GM18858 (cell line): Measurements from ENCODE around the gene MYL5.
"Not testable (repeated sequence)": the region's sequence is repeated elsewhere in the genome, so short reads cannot be mapped to it uniquely, and the experiment has no call there.

Experiments
- ATAC-seq: cut with Tn5 transposase; IDR thresholded peaks from one replicate; pipeline ENCODE4 v1.9.1; 2021; ENCODE audit not compliant: unreplicated experiment

MYL5 gene

DNA sequence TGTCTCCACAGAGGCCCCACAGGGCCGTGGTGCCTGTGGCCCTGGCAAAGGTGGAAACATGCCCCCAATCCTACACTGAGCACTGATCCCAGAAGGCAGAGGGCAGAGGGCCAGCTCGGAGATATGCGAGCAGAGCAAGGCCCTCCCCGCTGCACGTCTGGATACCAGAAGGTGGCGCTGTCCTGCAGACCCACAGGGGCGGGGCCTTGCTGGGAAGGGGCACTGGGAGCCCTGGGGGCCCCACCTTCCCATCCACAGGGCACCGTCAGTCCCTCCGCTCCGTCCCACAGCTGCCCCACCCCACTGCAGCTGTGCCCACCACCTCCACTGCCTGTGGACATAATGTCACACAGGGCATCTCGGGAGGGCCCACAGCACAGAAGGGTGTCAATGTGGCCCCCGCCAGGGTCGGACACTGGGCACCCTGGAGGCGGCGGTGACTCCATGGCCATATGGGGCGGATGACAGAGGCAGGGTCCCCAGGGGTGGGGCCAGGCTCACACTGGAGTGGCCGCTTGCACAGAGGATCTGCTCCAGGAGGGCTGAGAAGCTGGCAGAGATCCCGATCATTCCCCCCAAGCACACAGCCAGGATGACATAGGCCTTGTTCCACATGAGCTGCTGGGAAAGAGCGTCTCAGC is 9.8 kb downstream of the MYL5 start:
- no peak for ATAC-seq

DNA sequence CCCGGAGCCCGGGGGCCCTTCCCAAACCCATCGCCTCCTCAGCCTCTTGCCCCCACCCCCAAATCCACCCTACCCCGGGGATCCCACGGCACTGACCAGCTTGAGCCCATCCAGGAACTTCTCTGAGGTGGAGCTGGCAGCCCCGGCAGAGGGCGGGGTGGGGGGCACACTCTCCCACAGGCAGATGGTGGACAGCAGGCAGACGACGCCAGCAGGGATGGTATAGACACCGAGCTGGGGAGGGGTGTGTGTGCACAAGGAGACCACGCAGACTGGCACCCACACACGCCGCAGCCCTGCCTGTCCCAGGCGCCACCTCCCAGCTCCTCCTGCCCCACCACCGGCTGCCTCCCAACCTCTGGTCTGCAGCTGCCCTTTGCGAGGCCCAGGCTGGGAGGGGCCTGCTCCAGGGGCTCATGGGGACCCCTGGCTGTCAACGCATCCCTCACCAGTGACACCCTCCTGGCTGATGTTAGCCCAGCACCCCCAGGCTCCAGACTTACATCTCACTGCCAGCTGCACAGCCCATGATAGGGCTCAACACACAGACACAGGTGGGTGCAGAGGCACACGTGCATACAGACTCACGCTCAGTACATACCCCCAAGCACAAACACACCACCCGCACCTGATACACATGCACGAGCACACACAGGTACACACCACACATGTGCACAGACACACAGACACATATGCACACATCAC is 10.4 kb downstream of the MYL5 start:
- no peak for ATAC-seq

DNA sequence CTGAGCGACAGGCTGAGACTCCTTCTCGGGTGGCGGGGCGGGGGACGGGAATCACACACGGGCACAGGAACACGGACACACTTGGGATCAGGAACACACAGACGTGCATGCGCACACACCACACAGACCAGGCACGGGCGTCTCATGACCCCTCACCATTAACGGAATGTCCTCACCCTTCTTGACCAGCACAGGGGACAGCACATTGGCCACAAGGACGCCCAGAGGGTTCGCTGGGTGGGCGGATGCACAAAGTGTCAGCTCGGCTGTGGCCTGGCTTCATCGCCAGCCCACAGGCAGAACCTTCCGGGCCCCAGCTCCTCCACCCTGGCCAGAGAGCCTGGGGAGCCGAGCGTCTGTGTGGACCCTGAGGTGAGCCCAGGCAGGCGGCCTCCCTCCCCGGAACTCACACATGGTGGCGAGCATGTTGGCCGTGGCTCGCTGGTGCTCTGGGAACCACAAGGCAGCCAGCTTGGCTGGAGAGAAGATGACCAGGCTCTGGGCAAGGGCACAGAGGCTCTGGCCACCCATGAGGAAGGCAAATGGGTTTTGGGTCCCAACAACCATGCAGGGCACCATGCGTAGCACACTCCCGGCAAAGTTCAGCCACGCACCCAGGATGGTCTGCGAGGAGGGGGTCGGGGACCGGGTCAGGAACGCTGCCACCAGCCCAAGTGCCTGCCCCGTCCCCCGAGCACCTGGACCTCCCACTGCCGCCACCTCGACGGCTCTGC is 11.5 kb downstream of the MYL5 start:
- ATAC-seq: no peak

DNA sequence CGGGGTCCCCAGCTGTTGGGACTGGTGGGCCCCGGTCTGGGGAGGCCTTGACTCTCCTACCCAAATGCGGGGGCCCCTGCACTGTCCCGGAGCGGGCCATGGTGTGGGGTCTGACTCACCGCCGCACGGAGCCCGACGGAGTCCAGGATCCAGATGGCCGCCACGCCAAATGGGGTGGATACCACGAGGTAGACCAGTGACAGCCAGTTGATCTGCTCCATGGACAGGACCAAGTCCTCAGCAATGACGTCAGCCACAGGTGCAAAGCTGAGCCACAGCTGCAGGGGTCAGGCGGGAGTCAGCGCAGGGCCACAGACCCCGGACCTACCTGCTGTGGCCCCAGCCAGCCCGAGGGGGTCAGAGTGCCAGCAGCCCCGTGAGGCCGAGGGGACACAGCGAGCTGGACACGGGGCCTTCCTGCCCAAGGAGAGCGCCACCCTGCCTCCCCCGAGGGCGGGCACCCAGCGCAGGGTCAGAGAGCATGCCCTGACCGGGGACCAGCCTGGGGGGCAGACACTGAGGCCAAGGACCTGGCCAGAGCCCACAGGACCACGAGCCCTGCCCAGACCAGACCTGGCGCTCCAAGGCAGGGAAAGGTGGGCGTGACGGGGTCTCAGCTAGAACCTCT is 12.2 kb downstream of the MYL5 start:
- no peak for ATAC-seq

DNA sequence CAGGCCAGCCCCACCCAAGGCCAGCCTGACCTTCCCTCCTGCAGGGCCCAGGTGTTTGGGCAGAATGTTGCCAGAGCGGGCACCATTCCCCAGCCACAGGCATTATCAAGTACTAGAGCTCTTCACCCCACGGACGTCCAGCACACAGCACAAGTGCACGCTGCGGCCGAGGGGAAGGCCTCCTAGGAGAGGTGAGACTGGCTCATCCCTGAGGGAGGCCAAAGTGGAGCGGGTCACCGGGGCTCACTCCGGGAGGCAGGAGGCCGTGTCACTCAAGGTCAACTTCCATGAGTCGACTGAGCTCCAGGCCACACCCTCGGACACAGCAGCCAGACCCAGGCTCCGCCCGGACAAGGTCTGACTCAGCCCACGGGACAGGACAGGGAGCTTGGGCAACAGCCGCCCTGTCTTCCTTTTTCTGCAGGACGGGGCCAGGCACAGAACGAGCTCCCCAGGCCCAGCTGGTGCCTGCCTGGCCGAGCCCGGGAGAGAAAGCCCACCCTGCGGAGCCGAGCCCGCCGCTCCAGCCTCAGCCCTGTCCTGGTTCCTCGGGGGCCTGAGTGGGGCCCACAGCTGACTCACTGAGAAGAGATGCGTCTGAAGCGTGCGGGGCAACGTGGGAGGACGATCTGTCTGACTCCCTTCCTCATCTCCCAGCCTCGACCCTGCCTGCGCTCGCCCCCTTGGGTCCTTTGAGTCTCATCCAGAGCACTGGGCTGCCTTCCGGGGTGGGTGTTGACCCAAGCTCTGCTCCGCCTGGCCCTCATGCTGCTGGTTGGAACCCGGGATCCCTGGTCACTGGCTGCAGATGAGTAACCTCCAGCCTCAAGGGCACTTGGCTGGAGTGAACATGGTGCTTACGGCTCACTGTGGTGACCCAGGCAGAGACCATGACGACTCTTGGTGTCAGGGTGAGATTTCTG is 13.0 kb downstream of the MYL5 start:
- ATAC-seq: no peak

DNA sequence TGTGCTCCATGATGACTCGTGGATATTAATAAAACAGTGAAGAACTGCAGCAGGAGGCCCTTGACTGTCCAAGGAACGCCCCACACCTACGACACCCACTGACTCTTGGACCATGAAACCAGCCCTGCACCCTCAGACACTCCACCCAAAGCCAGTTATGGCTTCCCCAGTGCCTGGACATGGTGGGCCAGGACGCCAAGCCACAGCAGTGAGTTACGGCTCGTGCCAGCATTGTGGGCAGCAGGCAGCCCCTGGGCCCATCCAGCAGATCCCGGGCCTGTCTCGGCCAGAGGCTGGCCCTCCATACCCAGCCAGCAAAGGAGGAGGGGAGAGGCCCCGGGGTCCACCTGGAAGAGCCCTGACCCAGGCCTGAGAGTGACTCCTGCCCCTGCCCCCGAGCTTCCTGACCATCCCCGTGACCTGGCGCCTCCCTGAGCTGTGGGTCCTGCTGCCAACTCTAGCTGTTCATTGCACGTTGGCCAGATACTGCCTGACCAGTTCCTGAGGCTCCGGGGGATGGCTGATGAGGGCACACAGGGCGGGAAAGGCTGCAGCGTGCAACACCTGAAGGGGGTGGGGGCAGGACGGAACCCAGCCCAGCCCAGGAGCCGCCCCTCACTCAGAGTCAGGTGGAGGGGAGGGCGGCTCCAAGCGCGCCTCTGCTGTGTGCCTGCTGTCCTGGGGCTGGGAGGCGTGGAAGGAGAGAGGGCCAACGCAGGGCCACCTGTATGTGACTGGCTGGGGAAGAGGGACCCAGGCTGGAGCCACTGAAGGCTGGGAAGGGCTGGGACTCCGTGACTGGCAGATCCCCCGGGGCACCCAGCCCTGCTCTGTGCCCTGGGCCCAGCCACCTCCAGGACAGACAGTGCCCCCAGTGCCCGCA is 13.9 kb downstream of the MYL5 start:
- no peak for ATAC-seq

DNA sequence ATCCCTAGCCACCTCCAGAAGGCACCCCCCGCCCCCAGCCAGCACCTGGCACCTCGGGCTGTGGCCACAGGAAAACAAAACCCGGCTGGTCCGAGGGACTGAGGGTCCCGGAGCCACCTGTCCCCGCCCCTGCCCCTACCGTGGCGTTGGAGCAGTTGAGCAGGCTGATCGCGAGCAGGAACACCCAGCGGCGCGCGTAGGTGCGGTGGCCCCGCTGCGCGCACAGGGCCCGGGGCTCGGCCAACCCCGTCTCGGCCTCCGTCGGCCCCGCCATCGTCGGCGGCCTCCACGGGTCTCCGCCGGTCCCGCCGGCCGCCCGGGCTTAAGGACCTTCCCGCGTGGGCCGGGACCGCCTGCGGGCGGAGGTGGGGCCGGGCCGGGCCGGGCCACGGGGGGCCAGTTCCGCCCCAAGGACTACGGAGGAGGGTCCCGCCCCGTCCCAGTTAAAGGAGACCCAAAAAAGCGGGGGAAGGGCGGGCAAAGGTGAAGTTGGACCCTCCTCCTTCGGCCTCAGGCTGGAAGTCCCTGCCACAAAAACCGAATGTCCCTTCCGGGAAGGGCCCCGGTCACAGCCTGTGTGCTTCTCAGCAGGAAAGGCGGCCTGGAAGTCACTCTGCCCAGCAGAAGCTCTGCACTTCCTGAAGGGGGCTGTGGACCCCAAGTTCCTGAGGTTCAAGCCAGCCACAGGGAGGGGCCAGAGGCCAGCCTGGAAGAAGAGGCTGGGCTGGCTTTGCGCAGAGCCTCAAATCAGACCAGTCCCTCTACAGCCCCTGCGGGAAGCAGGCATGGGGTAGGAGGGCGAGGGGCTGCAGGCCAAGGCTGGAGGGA is 14.7 kb downstream of the MYL5 start, which contains the start of gene SLC49A3:
SLC49A3 (minus strand) TSS at position 298 of the 828 bp plus-strand sequence; CDS start at position 274, 24 bp downstream.
- ATAC-seq: no peak

DNA sequence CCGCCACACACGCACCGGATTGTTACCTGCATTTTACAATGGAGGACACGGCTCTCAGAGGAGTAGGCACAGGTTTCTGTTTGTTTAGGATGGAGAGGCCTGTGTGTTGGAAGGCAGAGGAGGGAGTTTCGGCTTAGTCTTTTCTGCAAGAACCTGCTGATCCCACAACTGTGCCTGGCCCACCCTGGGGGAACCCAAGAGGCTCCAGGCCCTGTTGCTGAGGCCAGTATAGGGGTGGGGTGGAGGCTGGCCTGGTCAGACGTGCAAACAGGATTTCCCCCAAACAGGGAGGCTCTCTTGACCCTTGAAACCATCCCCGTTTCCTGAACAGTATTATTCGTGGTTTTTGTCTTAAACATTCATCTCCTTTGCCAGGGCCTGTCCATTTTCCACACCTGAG is 15.4 kb downstream of the MYL5 start:
- ATAC-seq: no peak

DNA sequence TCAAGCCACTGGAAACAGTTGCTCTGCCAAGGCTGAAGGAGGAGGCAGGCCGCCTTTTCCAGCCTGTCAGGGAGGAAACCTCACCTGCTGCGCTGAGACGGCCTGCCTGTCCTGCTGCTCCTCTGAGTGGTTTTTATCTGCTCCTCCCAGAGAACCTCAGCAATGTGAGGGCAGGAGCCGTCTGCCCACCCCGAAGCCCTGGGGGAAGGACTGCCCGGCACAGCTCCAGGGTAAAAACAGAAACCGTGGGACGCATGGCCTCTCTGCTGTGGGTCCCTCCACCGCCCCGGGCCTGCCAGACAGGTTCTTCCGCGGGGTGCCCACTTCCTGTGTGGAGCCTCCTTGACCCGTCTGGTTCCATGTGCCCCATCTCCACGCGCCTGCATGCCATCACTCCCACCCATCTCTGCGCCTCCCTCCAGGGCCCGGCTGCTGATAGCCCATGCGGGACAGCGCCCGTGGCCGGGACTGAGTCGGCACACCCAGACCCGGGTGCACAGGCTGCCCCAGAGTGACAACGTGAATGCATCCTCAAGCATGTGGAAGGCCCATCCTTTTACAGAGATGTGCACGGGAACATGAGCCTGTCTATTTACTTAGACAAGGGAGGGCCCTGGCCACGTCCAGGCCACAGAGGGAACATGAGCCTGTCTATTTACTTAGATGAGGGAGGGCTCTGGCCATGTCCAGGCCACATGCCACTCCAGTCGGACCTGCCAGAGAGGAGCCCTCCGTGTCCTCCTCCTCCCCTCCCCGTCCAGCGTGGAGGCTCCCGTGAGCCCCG is 18.6 kb downstream of the MYL5 start:
- no peak for ATAC-seq

DNA sequence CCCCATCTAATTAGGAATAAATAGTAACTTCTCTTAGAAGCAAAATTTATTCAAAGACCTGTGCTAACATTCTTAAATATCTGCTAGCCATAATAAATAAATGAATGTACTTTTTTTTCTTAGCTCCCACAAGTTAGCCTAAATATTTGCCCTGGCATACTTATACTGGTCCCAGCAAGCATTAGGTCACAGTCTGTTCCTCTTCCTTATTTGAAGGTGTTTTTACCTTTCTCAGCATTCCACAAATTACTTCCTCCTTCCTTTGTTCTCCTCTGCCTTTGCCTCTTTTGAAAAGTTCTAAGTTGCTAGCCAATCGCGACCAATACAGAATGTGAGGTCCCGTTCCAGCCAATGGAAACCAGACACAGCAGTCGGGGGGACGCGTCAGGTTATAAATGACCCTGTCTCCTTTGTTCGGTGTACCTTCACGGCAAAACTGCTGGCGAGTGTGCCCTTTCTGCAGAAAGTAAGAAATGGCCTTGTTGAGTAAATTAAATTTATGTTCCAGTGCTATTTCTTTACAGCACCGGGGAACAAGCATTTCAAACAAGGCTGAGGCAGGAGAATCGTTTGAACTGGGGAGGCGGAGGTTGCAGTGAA is 20.1 kb downstream of the MYL5 start:
- not testable (repeated sequence) for ATAC-seq

DNA sequence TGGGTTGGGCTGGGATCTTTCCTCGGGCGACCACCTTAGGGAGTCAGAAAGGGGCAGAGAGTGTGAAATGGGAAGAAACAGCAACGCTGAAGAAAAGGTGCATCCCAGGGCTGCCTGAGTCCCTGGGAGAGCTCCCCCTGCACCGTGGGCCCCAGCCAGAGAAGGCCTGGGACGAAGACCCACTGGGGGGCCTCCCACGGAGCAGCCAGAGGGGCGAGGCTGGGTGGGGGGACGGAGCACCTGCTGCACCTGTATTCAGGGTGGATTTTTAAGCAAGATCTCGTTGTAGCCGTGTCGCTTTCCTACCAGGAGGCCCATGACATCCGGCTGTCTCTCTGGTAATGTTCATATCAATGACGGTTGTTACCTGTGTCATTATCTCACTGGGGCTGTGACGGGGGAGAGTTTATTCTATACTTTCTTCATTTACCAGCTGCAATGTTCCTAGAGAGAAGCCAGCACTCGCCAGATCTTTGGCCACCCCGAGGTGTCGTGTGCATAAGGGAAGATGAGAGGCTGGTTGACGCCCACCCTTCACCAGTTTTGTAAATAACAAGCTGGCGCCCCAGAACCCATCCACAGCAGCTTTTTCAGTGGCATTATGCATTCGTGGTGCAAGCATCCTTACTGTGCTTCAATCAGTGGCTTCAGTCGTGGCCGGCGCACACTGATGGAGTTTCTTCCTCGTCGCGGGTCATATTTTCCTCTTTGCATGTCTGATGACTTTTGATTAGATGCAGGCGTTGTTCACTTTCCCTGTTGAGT is 25.7 kb downstream of the MYL5 start:
- no peak for ATAC-seq

DNA sequence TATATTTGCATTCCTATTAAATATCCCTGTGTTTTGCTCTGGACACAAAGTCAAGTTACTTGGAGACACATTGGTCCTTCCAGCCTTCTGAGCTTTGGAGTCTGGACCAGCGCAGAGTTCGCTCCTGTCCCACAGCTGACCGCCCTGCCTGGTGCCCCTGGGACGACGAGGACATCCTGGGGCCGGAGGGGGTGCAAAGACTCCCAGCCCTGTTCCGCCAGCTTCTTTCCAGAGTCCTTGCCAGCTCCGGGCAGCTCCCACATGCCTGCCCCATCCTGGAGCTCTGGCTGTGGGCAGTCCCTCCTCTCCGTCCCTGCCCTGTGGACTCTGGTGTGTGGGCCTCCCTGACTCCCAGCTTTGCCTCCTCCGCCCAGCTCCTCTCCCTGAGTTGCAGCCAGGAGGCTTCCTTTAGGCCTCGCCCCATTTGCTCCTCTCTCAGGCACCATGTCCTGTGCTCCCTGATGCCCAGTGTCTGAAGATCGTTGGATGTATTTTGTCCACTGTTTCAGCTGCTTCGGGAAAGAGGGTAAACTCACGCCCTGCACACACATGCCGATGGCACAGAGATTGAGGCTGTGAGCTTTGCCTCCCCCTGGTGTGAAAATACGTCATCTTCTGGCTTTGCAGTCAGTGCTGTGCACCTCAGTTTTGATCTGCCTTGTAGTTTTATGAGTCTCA is 26.4 kb downstream of the MYL5 start:
- ATAC-seq: no peak

DNA sequence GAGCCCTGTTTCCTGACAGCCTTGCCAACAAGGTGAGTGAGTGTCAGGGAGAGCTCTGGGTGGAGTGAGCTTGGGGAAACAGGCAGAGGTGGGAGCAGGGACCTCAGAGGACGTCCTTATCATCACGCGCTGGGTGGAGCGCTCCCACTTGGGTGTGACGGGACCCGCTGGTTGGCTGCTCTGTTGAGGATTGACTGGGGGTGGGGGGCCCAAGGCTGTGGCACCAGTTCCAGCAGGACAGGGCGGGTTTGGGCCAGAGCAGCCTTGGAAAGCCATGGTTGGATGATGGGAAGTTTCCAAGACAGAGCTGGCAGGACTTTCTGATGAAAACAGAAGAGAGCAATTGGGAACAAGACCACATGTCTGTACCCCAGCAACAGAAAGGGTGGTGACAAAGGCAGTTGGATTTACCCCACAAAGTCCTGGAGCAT is 28.3 kb downstream of the MYL5 start:
- ATAC-seq: no peak

DNA sequence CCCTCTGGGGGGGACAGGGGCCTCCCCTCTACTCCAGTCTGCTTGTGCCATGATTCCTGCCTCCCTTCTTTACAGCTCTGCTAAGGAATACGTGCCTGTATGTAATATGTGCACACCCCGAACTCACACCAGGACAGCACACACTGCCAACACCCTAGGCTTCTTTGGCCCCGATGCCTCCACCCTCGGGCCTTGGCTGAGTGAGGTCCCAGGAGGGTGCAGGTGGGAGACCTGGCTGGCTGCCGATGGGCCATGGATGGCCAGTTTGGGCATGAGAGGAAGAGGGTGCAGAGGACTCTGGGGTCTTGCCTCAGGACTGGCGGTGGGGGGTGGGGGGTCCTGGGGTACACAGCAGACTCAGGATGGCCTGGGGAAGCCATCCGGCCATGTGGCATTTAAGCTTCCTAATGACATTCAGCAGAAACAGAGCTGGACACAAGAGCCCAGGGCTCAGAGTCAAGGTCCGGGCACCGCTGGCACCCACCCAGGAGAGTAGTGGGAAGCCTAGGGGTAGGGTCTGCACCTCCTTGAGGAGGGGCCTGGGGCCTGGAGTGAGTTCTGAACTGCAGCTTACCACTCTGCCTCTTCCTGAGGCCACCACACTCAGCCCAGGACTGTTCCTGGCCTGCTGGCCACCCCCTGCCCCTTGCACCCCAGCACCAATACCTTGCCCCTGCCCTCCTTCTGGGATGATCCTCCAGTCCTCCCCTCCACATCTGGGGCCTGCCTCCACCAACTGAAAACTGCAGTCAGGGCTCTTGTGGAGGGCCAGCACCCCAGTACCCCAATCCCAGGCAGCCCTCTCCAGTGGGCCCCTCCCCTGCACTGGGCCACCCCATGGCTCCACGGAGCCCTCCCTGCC is 29.2 kb downstream of the MYL5 start:
- ATAC-seq: no peak

DNA sequence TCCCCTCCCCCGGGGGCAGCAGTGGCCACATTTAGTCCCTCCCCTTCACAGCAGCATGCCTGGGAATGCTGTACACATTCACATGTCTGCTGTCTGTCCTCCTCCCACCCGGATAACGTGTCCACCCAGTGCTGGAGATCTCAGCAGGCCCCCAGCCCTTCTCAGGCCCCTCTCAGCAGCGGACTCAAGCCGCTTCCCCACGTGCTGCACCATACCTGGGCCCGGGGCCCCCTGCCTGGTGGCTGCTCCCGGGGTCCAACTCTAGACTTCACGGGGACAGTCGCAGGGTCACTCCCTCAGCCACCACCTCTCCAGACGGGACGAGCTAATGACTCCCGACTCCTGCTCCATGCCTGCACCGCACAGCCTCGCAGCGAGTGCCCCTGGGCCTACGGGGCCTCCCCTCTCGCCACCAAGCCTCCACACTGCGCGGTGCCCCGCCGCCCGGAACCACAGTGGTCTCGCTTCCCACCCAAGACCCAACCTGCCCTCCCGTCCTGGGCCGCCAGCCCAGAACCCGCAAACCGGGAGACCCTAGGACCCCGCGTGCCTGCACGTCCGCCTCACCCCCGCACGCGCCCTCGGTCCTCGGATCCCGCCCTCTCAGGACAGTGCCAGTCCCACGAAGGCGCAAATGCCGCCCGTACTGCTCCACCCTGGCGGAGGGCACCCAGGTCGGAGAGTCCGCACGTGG is 30.0 kb downstream of the MYL5 start:
- ATAC-seq: no peak
